Activated CD4-positive, alpha-beta T cell treated with anti-CD3 and anti-CD28 coated beads, Interleukin-2, Interleukin-4, amounts not matched to agents 100 ng/mL and 50 ng/mL, durations not matched to agents 16 hours and 8 hours (primary cell): ENCODE results near the gene ADIPOR2.

Experiments used
- DNase-seq: peaks from one replicate; pipeline ENCODE4 v3.0.0-alpha.2; 2020; ENCODE audit warnings: low spot score

The ADIPOR2 gene

DNA sequence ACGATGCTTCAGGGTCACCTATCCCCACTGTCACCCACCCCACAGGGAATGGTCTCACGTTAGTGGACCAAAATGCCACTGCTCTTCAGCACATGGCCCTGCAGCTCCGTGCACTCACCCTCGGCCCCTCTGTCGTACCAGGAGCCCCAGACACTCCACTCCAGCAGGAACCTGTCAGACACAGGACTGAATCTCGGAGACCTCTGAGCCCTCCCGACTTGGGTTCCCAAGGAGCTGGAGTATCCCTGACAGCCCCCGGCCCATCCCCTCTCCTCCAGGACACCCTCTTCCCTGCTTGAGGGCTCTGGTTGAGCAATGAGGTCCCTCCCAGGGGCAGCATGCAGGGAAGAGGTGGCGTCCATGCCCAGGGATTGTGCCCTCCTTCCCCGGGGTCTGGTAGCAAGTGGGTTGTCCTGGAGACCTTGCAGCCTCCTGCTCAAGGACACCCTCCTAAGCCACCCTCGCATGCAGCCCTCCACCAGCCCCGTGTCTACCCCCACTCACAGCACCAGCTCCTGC lies 109.1 kb downstream of the ADIPOR2 start:
- no peak for DNase-seq

DNA sequence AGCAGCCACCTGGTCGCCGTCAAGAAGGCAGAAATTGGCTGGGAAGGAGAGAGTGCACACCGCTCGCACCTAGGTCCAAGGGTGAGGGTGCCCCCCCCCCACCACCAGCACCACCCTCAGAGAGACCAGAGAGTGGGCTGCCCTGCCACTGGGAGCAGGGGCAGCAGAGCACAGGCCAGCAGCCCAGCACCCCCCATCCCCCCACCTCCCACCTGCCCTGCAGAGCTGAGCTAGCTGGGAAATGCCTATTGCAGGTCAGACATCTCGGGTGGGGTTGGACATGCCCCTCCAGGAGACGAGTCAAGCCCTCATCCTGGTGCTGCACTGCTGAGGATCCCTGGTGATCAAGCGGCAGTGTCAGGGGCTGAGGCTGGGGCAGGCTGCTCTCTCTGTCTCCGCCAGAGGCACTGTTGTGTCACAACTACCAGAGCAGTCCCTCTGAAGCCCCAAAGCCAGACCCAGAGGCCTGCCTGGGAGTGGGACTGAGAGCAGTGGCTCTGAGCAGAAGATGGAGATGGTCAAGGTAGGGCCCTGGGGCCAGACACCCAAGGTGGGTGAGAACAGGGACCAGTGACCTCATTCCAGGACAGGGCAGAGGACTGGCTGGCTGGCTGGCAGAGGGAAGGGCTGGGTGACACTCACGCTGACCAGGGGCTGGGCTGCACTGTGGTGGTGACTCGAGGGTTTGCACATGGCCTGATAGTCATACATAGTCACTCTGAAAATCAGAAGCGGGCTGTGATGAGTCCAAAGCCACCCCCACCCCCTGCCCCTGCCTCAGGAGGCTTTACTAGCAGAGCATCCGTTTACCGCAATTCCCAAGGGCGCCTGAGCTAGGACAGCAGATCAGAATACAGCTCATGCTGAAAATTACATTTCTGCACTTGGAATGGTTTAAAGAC lies 109.8 kb downstream of the ADIPOR2 start:
- DNase-seq, result peak; percentile 26

DNA sequence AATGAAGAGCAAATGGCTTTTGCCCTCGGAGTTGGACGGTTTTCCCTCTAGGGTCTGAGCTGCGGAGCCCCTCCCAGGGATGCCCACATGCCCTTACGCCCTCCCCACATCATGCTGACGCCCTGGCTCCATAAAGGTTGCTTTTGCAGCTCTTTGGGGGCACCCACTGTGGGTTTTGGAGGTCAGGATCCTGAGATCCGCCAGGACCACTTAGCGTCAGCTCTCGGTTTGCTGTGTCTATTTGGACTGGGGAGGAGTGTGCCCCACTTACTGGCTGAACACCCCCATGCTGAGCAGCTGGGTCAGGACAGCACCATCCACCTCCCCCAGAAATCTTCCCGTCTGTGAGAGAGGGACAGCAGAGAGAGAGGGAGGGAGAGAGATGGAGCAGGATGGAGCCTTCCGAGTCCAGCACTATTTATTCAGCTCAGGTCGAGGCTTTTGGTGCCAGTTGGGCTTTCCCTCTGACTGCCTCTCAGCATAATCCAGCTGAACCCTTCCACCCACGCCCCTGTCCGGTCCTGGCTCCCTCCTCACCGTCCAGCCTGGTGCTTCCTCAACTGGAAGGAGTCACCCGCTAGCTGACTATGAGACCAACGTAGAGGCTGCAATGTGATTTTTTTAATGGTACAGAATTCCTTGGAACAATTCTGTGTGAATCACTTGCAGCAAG lies 110.6 kb downstream of the ADIPOR2 start:
- no peak for DNase-seq

DNA sequence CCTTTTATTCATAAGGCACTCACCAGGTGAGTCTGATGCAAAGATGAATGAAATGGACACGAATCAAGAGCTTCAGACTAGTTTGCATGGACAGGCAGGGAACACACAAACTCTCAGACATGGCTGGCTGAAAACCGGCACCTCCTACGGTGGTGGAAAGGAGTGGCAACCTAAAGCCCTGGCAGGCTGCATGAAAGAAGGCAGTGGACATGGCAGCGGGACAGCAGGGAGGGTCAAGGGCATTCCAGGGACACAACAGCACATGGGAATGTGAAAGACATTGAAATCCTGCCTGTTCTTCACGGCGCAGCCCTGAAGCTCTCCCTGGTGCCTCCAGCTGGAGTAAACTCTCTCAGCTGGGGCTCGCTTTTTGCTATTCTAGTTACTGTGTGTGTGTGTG lies 112.9 kb downstream of the ADIPOR2 start:
- DNase-seq, result no peak

DNA sequence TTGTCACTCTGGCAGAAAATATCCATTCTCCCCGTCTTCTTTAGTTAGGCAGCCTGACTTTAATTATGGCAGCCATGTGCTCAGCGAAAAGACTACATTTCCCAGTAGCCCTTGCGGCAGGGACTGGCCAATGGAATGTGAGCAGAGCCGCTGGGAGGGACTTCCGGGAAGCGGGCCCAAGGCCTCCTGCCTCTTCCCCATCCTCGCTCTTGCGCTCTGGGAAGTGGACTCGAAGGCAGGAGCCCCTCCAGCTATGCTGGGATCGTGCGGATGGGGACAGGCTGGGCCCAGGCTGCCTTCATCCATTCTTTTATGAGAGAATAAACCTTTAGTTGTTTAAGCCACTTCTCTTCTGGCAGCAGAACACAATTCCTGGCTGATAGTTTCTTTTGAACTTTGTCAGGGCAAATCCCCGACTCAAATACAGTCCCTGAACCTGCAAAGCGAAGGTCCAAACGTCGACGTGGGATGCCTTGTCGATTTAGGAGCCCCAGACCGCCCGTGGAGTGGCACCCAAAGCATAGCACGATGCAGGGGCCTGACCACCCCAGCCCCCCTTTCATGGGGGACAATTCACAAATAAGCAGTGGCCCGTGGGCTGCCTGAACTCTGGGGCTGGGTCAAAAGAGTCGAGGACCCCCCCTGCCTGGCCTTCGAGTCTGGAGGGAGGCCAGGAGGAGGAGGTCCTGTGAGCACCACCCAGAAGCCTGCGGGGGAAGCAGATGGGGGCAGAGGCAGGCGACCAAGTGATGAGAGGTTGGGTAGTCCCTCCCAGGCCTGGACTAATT lies 113.9 kb downstream of the ADIPOR2 start:
- peak; percentile 92 for DNase-seq

DNA sequence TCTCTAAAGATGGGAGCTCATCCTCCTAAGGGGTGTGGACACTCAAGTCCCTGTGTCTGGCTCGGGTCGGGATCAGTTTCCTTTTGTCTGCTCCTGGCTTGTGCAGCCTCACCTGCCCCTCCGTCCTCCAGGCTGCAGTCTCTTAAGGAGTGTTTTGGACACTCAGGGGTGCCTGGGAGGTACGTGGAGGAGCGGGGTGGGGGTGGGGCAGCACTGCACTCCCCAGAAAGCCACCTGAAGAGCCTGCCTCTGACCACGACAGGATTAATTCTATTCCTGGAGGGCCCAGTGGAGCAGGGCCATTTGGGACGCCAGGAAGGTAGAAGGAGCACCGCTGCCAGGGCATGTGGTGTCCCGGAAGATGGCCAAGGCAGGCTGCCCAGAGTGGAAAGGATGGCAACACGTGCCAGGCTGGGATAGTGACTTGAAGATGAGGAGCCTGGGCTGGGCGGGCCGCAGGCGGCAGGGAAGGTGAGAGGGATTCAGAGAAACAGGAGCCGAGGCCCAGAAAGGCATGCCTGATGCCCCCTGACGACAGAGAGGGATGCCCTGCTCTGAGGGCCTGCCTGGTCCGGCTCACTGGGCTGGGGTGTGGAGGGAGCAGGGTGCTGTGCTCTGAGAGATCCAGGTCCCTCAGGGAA lies 114.7 kb downstream of the ADIPOR2 start:
- DNase-seq, result no peak

DNA sequence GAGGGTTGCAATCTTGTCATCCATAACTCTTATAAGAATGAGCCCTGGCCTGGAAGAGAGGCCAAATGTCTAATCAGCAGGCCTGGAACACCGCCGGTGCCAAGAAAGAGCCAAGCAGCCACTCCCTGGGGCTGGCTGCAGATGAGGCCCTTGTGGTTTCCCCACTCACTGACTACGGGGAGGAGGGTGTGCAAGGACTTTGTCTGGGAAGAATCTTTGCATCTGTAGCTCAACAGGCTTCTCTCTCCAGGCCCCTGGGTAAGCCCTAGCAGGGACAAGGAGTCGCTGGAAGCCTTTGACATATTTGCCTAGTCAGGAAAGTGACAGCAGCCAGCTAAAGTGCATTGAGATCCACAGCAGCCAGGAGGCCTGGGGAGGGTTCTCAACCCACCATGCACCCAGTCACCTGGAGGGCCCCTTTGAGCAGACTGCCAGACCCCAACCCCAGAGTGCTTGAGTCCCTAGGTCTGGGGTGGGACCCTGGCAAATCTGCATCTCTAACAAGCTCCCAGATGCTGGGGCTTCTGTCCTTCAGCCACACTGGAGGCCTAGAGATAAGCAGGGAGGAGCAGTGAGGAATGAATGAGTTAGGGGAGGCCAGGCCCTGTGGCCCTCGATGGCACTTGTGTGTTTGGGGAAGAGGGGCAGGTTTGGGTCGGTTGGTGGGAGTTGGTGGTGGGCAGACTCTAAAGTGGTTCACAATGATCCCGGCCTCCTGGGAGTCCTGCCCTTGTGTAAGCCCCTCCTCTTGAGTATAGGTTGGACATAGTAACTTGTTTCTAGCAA lies 115.6 kb downstream of the ADIPOR2 start:
- DNase-seq, result no peak

DNA sequence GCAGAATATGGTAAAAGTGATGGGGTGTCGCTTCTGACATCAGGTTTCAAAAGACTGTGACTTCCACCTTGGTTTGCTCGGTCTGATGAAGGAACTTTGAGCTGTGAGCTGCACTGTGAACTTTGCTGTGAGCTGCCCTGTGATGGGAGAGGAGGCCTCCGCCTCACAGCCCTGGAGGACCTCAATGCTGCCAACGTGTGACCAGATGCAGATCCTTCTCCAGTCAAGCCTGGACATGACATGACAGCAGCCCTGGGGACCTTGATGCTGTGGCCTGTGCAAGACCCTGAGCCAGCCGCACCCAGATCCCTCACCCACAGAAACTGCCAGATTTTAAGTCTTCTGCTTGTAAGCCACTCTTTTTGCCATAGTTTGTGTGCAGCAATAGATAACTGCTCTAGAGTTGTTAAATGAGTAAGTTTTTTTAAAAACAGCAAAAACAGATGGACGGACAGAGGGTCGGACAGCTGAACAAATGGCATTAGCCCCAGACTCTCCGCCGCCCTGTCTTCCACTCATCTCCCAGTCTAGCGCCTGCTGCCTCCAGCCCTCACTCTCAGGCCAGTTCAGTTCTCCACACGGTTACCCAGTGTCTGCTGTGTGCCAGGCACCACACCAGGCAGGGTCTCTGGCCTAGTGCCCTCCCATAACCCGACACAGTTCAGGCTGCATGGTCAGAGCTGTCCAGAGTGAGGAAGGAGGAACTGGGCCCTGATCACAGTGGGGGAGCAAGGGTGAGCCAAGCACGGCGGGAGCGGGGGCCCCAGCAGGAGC lies 116.4 kb downstream of the ADIPOR2 start:
- no peak for DNase-seq

DNA sequence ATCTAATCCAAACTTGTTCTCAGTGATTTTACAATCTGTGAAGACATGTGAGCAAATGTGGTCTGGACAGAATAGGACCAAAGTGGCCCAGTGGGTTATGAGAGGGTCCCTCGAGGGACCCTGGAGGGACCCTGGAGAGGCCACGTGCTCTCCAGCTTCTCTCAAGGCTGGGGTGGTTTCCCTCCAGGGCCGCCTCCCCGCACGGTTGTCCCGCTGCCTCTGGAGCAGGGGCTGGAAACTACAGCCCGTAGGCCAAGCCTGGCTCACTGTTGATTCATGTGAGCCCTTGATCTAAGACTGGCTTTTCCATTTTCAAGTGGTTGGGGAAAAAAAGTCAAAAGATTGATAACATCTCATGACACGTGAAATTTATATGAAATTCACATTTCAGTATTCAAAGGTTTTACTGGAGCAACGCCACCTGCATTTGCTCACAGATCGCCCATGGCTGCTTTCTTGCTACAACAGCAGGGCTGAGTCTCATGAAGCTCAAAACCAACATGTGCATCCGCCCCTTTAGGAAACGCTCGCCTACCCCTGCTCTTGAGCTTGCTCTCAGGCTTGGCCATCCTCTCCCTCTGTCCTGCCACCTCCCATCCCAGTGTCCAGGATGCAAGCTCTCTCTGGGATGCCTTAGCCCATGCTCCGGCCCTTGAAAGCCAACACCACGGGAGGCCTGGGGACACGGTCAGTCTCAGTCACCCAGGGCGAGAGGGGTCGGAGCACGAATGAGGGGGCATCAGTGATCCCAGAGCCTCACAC lies 117.3 kb downstream of the ADIPOR2 start:
- no peak for DNase-seq

DNA sequence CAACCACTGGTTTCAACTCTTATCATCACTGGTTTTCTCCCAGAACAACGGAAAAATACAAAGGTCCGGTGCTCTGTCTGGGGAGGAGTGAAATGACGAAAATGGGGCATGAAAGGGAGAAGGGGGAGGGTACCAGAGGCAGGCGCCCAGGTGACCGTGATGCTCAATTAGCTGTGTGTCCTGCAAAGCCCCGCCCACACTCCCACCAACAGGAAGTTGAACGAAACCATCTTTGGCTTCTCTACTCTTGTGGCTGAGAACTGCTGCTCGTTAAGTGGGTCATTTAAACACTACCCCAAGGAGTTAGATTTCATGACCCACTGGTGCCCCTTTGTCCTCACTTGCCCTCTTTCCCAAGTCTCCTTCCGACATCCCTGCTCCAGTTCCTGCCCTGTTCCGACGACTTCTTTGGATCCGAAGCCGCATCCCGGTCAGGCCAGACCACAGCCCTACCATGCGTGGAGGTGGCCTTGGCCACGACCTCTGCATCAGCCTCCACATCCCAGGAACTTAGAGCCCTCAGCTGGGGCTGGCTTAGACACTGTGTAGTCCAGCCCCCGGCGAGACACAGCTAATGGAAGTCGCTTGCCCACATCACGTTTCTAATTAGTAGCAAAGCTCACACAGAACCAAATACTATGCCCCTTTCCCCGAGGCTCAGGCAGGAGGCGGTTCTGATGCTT lies 118.1 kb downstream of the ADIPOR2 start:
- no peak for DNase-seq

DNA sequence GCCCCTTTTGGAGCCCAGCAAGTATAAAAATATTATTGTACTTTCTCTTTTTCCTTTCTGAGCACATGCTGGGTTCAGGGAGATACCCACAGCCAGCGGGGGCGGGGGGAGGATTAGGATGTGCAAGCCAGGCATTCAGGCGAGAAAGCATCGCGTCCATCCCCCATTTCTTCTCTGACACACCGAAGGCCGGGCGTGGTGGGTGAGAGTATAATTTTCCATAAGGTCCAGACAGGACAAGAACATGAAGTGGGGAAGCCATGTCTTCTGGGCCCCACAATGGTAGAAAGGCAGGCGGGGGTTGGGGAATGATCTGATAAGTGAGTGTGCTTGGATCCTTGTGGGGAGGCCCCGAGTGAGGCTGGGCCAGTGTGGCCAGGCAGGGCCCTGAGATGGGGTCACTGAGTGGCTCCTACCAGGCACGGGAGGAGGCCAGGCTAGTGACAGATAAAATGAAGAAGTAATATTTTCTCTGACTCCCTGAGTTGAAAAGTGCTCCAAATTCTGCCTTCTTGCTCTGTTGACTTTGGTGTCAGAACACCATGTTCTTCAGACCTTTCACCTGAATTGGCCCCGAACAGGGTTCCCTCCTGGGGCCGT lies 118.8 kb downstream of the ADIPOR2 start:
- no peak for DNase-seq

DNA sequence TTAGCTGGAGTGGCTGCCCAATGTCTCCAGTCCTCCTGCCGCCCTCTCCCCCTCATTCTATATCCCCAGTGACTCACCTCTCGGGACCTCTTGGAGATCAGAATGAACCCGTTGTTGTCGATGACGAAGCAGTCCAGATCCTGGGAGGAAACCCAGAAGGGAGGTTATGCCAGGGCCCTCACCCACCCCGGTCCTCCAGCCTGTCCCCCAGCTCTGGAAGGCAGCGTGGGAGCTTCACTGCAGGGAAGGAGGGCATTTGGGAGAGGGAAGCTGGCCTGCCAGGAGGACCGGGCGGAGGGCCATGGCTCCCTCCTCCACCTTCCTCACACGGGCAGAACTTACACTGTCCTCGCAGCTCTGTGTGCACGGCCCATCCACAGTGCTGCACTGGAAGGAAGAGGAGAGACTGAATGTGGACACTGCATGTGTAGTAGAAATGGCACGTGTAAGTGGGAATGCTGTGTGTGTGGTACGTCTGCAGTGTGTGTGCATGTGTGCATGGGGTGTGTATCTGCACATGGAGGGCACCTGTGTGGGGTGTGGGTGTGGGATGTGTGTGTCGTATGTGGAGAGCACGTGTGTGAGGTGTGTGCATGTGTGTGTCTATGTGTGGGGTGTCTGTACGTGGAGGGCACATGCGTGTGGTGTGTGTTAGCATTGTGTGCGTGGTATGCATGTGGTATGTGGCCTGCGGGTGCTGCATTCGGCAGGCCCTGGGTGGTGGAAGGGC lies 119.5 kb downstream of the ADIPOR2 start:
- no peak for DNase-seq

DNA sequence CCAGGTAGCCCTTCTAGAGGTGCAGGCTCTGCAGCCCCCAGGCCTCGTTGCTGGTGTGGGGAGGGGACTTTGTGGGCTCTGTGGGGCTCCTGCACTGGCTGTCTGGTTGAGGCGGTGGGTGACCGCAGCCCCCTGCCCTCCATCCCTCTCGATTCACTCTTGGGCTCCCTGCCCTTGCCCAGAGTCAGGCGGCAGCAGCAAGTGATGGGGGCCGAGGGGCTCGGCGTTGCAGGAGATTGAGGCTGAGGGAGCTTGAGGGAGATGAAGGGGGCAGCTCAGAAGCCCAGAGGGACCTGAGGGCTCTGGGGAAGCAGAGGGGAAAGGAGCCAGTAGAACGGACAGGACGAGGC lies 120.0 kb downstream of the ADIPOR2 start:
- no peak for DNase-seq

DNA sequence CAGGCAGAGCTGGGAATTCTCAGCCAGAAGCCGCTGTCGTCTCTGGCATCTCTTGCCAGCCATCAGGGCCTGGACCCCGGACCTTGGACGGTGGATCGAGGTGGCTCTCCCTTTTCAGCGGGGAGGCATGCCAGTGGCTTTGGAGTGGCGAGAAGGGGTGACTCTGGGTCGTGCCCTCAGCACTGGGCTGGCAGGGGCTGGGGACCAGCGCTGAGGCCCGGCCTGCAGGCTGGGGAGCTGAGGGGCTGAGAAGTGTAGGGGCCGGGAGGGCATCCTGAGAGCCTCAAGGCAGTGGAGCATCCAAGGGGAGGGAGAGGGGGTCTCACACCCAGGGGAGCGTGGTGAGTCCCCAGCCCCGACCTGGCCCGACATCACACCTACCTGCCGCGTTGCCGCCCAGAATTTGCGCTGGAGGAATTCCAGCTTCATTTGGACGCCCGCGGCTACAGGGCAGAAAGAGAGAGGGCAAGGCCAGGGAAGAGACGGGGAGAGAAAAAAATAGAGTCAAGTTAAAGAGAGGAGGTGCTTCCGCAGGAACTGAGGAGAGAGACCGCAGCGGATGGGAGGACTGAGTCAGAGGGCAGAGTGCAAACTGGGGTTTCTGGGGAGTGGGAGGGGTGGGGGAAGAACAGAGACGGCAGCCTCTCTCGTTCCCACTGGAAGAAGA lies 120.5 kb downstream of the ADIPOR2 start:
- peak; percentile 52 for DNase-seq

DNA sequence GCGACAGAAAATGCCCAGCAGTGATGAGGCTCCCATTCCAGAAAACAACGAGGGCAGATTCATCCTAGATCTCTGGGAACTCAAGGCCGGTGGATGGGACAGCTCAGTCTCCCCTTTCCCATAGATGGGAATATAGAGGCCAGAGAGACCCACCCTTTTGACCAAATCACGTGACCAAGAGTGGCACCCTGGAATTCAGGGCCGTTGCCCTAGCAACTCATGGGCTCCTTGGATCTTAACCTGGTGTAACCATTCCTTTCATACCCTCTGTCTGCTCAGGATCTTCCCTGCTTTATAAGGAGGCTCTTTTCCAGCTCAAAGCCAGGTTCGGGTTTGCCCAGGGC lies 121.0 kb downstream of the ADIPOR2 start:
- DNase-seq, result no peak

DNA sequence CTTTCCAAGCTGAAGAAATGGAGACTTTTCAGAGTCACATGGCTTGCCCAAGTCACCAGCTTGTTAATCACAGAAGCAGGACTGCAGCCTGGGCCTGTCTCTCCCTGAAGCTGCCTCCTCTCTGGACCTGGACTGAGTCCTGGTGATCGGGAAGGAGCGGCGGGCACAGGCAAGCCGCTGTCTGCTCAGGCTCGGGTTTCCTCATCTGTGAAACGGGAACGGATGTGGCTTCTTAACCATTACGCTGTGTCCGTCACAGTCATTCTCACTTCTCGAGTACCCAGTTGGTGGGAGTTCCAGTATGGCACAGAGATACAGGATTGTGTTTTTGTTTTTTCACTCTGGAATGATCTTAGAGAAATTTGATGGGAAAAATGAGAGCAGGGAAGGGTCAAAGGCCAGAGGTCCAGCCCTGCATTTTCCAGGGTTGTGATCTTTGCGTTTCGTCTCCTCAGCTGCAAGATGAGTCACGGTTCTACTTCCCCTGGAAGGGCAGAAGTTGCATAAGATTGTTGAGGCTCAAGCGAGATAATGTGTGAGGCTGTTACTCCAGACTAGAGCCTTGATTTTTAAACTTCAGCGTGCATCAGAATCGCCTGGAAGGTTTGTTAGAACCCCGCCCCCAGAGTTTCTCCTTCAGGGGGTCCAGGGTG lies 121.9 kb downstream of the ADIPOR2 start:
- DNase-seq, result no peak

DNA sequence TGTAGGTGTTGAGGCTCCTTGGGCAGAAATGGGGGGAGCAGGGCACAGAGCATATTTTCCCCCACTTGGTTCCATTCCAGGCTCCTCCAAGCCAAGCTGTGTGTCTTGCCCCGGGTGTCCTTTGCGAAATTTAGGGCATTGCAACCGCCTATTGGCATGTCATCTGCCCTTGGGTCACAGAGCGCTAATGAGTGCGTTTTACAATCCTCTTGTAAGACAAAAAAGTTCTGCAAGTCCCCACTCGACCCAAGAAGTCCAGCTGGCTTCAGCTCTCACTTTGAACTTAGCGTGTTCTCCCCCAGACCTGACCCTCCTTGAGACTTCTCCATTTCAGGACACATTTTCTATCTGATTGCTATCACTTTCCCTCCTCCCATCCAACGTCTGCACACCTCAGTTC lies 123.4 kb downstream of the ADIPOR2 start:
- no peak for DNase-seq
